ENCODE results near the gene OMA1. TPM values are rescaled to one million over a fixed set of nuclear protein-coding genes. Genes with fewer than 3 reads are reported as not detected.
A peak's percentile ranks its signal among the peaks of the same experiment; 100 is the strongest.

OMA1 gene
- total RNA-seq, 1 experiment from 2014 or later: 25.4 TPM

- Mint-ChIP-seq H3K4me3 (ENCODE audit: low read depth, unreplicated experiment) (peak overlapping the region; percentile 100), H3K36me3 (ENCODE audit: insufficient read depth, unreplicated experiment) (peaks cover 63% of the 10 kb centered on the region), H3K4me1 (ENCODE audit: low read depth, unreplicated experiment) (peaks cover 56% of the 10 kb centered on the region), H3K27ac (ENCODE audit: unreplicated experiment) (peak overlapping the region; percentile 97), H3K27me3 (ENCODE audit: unreplicated experiment) (no peaks in the 10 kb centered on the region), H3K9me3 (ENCODE audit: low read depth, unreplicated experiment) (no peaks in the 10 kb centered on the region)
- no peak for TF ChIP-seq CTCF (IDR thresholded peaks at IDR 0.05; ENCODE audit: unreplicated experiment)
- CTCF ChIA-PET: interaction anchor here (1.3 kb wide), 1 partner anchor 76 kb away, joined by 7 read pairs; no protein-coding TSS in a partner anchor
- DNase-seq: peak; percentile 61
- intact Hi-C loops (cut with micrococcal nuclease; ENCODE audit: unreplicated experiment): no loop called here
- BruUV-seq (replicated peaks): no TSS peak
Observed at GRCh38 chr1:58576325-58576726, 29.8 kb upstream of the OMA1 start.

- H3K9me3 Mint-ChIP-seq (ENCODE audit: low read depth, unreplicated experiment): no peaks in the 10 kb centered on the region
- intact Hi-C loops (cut with micrococcal nuclease; ENCODE audit: unreplicated experiment): no loop called here
- DNase-seq: no peak
- no peak for TF ChIP-seq CTCF (IDR thresholded peaks at IDR 0.05; ENCODE audit: unreplicated experiment)
- TSS peak; percentile 89 for BruUV-seq (replicated peaks)
- H3K27ac Mint-ChIP-seq (ENCODE audit: unreplicated experiment): peak overlapping the region; percentile 97
- no peaks in the 10 kb centered on the region for H3K27me3 Mint-ChIP-seq (ENCODE audit: unreplicated experiment)
- H3K4me3 Mint-ChIP-seq (ENCODE audit: low read depth, unreplicated experiment): peak overlapping the region; percentile 100
- CTCF ChIA-PET: interaction anchor here (0.6 to 1.9 kb wide), 3 partner anchors 57 to 77 kb away, joined by 6 to 7 read pairs (median 7); no protein-coding TSS in a partner anchor
- peaks cover 63% of the 10 kb centered on the region for H3K36me3 Mint-ChIP-seq (ENCODE audit: insufficient read depth, unreplicated experiment)
- peaks cover 62% of the 10 kb centered on the region for H3K4me1 Mint-ChIP-seq (ENCODE audit: low read depth, unreplicated experiment)
Observed at GRCh38 chr1:58575551-58576324, 29.2 kb upstream of the OMA1 start.

- DNase-seq: no peak
- Mint-ChIP-seq H3K27ac (ENCODE audit: unreplicated experiment) (peak overlapping the region; percentile 97), H3K9me3 (ENCODE audit: low read depth, unreplicated experiment) (no peaks in the 10 kb centered on the region), H3K4me3 (ENCODE audit: low read depth, unreplicated experiment) (peak overlapping the region; percentile 100), H3K27me3 (ENCODE audit: unreplicated experiment) (no peaks in the 10 kb centered on the region), H3K4me1 (ENCODE audit: low read depth, unreplicated experiment) (peaks cover 65% of the 10 kb centered on the region), H3K36me3 (ENCODE audit: insufficient read depth, unreplicated experiment) (peaks cover 63% of the 10 kb centered on the region)
- TF ChIP-seq CTCF (IDR thresholded peaks at IDR 0.05; ENCODE audit: unreplicated experiment): no peak
- intact Hi-C loops (cut with micrococcal nuclease; ENCODE audit: unreplicated experiment): no loop called here
- CTCF ChIA-PET: interaction anchor here (0.6 to 1.9 kb wide), 2 partner anchors 56 to 78 kb away, joined by 6 to 7 read pairs; no protein-coding TSS in a partner anchor
- BruUV-seq (replicated peaks): no TSS peak
Observed at GRCh38 chr1:58574816-58575215, 28.3 kb upstream of the OMA1 start.

- intact Hi-C loops (cut with micrococcal nuclease; ENCODE audit: unreplicated experiment): loop anchor here (2.0 kb wide), 2 partner anchors 27 to 79 kb away; partner anchors contain the start of gene OMA1
- no TSS peak for BruUV-seq (replicated peaks)
- no peaks in the 10 kb centered on the region for H3K9me3 Mint-ChIP-seq (ENCODE audit: low read depth, unreplicated experiment)
- H3K27me3 Mint-ChIP-seq (ENCODE audit: unreplicated experiment): no peaks in the 10 kb centered on the region
- no peak for TF ChIP-seq CTCF (IDR thresholded peaks at IDR 0.05; ENCODE audit: unreplicated experiment)
- H3K36me3 Mint-ChIP-seq (ENCODE audit: insufficient read depth, unreplicated experiment): peaks cover 58% of the 10 kb centered on the region
- H3K4me1 Mint-ChIP-seq (ENCODE audit: low read depth, unreplicated experiment): peaks cover 56% of the 10 kb centered on the region
- H3K27ac Mint-ChIP-seq (ENCODE audit: unreplicated experiment): peak overlapping the region; percentile 97
- CTCF ChIA-PET: interaction anchor here (0.7 to 1.9 kb wide), 2 partner anchors 27 to 78 kb away, joined by 3 to 7 read pairs; partner anchors contain the start of gene OMA1
- peak overlapping the region; percentile 100 for H3K4me3 Mint-ChIP-seq (ENCODE audit: low read depth, unreplicated experiment)
- DNase-seq: peak; percentile 50
Observed at GRCh38 chr1:58573705-58574591, 27.4 kb upstream of the OMA1 start.

Data from Calu3 (cell line).